WTC11 (cell line): ENCODE results near the gene ABHD15. TPM values are rescaled to one million over a fixed set of nuclear protein-coding genes. Genes with fewer than 3 reads are reported as not detected.

ENCODE experiments used
- ATF2 ChIP-seq: sonication (generic); formaldehyde crosslinking; IDR thresholded peaks from 2 replicates; pipeline ENCODE4 v1.8.1; 2022; ENCODE audit warnings: low read depth, missing genetic modification reagents, borderline replicate concordance
- ATF6 ChIP-seq: sonication (generic); formaldehyde crosslinking; IDR thresholded peaks from 2 replicates; pipeline ENCODE4 v1.8.1; 2023; ENCODE audit warnings: mild to moderate bottlenecking, missing genetic modification reagents
- CREB1 ChIP-seq: sonication (generic); formaldehyde crosslinking; IDR thresholded peaks from 2 replicates; pipeline ENCODE4 v1.8.0; 2023; ENCODE audit warnings: mild to moderate bottlenecking, missing genetic modification reagents
- CREM ChIP-seq: sonication (generic); formaldehyde crosslinking; IDR thresholded peaks from 2 replicates; pipeline ENCODE4 v1.8.1; 2022; ENCODE audit warnings: mild to moderate bottlenecking, missing genetic modification reagents, moderate library complexity
- EMX1 ChIP-seq: fragments of 250-450 bp; sonication (Bioruptor Pico); IDR thresholded peaks from 2 replicates; pipeline ENCODE4 v1.8.0; 2021; ENCODE audit warnings: mild to moderate bottlenecking
- ERG ChIP-seq: fragments of 250-450 bp; sonication (Bioruptor Pico); IDR thresholded peaks from 2 replicates; pipeline ENCODE4 v1.8.0; 2021; ENCODE audit warnings: mild to moderate bottlenecking
- FOXJ3 ChIP-seq: sonication (generic); formaldehyde crosslinking; IDR thresholded peaks from 2 replicates; pipeline ENCODE4 v1.9.0; 2021; ENCODE audit warnings: missing genetic modification reagents, mild to moderate bottlenecking, borderline replicate concordance
- FOXP4 ChIP-seq: sonication (generic); formaldehyde crosslinking; IDR thresholded peaks from 2 replicates; pipeline ENCODE4 v1.8.0; 2022; ENCODE audit warnings: mild to moderate bottlenecking, missing genetic modification reagents
- GTF2I ChIP-seq: fragments of 250-450 bp; sonication (Bioruptor Pico); conservative IDR thresholded peaks from 2 replicates; pipeline ENCODE4 v1.4.0; 2021; ENCODE audit warnings: mild to moderate bottlenecking
- HMGXB4 ChIP-seq: sonication (generic); formaldehyde crosslinking; IDR thresholded peaks from 2 replicates; pipeline ENCODE4 v1.8.1; 2023; ENCODE audit warnings: mild to moderate bottlenecking, moderate library complexity, missing genetic modification reagents
- NFYB ChIP-seq: sonication (generic); formaldehyde crosslinking; conservative IDR thresholded peaks from 2 replicates; pipeline ENCODE4 v1.8.0; 2022; ENCODE audit warnings: low read depth, missing genetic modification reagents
- OVOL2 ChIP-seq: fragments of 250-450 bp; sonication (Bioruptor Pico); IDR thresholded peaks from 2 replicates; pipeline ENCODE4 v1.9.0; 2021; ENCODE audit warnings: mild to moderate bottlenecking, borderline replicate concordance
- SOX15 ChIP-seq: fragments of 250-450 bp; sonication (Bioruptor Pico); IDR thresholded peaks from 2 replicates; pipeline ENCODE4 v1.9.0; 2021; ENCODE audit warnings: mild to moderate bottlenecking
- SP1 ChIP-seq: sonication (generic); formaldehyde crosslinking; conservative IDR thresholded peaks from 2 replicates; pipeline ENCODE4 v1.8.1; 2022; ENCODE audit warnings: missing genetic modification reagents
- STAT6 ChIP-seq: sonication (generic); formaldehyde crosslinking; conservative IDR thresholded peaks from 2 replicates; pipeline ENCODE4 v1.8.1; 2023; ENCODE audit warnings: mild to moderate bottlenecking, low read depth, missing genetic modification reagents, moderate library complexity
- TEAD4 ChIP-seq: sonication (generic); formaldehyde crosslinking; IDR thresholded peaks from 2 replicates; pipeline ENCODE4 v1.8.0; 2022; ENCODE audit warnings: mild to moderate bottlenecking, missing genetic modification reagents
- USF1 ChIP-seq: sonication (generic); formaldehyde crosslinking; IDR thresholded peaks from 2 replicates; pipeline ENCODE4 v1.8.0; 2022; ENCODE audit warnings: mild to moderate bottlenecking, missing genetic modification reagents
- ZNF138 ChIP-seq: sonication (generic); formaldehyde crosslinking; conservative IDR thresholded peaks from 2 replicates; pipeline ENCODE4 v1.8.1; 2022; ENCODE audit warnings: mild to moderate bottlenecking, moderate library complexity, missing genetic modification reagents
- ZNF416 ChIP-seq: fragments of 250-450 bp; sonication (Bioruptor Pico); IDR thresholded peaks from 2 replicates; pipeline ENCODE4 v1.9.0; 2021; ENCODE audit warnings: mild to moderate bottlenecking, inconsistent platforms
- total RNA-seq: library from RNA; stranded (reverse); gene quantifications from 3 replicates; pipeline ENCODE4 v1.2.3, GENCODE V29; 2021

Gene ABHD15
- total RNA-seq, 1 experiment from 2014 or later = 2.8 TPM

GRCh38 chr17:29572691-29573557, 6.1 kb upstream of the ABHD15 start (continued):
- TF ChIP-seq HMGXB4 (CRISPR knock-in tag) = peak; percentile 63; the same call in 1 of the 2 replicates
- no peak for TF ChIP-seq FOXJ3 (CRISPR knock-in tag)
- no peak for TF ChIP-seq TEAD4
- TF ChIP-seq EMX1 (CRISPR knock-in tag) = no peak
- 0 out of 2 replicates have a peak, but pooled peaks have one; percentile 48 for TF ChIP-seq ERG (CRISPR knock-in tag)
- no peak for TF ChIP-seq SOX15
- 0 out of 2 replicates have a peak, but pooled peaks have one; percentile 49 for TF ChIP-seq ZNF138 (CRISPR knock-in tag)
- TF ChIP-seq STAT6 (CRISPR knock-in tag) = no peak
- TF ChIP-seq SP1 (CRISPR knock-in tag) = peak; percentile 64
- no peak; the same call in 1 of the 2 replicates for TF ChIP-seq NFYB
- TF ChIP-seq FOXP4 (CRISPR knock-in tag) = no peak
- 0 out of 2 replicates have a peak, but pooled peaks have one; percentile 15 for TF ChIP-seq ZNF416 (CRISPR knock-in tag)
- no peak for TF ChIP-seq GTF2I (CRISPR knock-in tag)
- TF ChIP-seq USF1 (CRISPR knock-in tag) = no peak; the same call in 1 of the 2 replicates
- no peak for TF ChIP-seq ATF2 (CRISPR knock-in tag)
- no peak for TF ChIP-seq CREB1
- no peak for TF ChIP-seq OVOL2 (CRISPR knock-in tag)
- no peak for TF ChIP-seq CREM
- no peak for TF ChIP-seq ATF6
